ENCODE results near the gene REV3L.
"Not testable (repeated sequence)": the region's sequence is repeated elsewhere in the genome, so short reads cannot be mapped to it uniquely, and the experiment has no call there.

The REV3L gene

DNA sequence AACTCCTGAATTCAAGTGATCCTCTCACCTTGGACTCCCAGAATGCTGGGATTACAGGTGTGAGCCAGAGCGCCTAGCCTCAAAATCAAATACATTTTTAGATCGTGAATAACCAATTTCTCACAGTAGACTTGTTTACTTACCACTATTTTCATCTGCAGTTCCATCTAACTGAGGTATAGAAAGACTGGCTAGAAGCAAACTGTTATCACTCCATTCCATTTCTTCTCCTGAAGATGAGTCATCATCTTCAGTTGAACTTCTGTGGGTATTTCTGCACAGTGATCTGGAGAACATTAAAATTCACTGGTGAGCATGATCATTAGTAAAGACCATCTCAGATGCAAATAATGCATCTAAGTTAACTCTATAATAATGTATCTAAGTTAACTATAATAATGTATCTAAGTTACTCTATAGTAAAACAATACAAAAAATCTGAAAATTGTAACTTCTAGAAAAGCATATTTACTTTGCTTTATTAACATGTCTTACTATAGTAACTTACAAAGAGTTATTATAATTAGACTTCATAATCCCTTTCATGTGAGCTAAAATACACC, 105.4 kb downstream of the REV3L start:
- DNase-seq (ENCODE audit: low read depth) = no peak

DNA sequence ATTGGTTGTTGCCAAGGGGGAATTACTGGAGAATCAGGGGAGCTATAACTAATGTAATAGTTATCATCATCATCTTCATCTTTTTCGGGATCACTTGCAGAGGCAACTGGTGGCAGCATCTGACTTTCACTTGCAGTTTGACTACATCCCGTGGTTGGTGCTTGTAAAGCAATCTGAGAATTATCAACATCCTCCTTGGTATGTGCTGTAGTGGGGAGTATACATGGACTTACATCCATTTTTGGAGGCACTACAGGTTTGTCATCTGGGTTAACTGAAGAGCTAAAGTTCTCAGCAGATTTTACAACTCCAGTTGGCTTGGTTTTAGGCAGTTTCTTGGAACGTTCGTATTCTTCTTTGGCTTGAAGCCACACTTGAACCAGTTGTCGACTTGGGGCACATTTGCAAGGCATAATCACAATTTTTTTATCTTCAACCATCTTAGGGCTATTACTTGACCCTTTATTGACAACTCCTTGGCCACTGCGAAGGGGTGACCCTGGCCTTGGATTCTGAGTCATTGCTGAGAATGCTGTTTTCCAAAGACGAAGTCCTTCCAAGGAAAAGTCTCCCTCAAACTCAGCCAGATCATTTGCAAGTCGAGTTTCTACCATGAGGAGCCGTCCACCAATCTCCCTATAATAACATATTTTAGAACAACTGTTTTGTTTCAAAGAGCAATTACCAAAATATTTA, 115.5 kb downstream of the REV3L start:
- no peak for DNase-seq (ENCODE audit: low read depth)

DNA sequence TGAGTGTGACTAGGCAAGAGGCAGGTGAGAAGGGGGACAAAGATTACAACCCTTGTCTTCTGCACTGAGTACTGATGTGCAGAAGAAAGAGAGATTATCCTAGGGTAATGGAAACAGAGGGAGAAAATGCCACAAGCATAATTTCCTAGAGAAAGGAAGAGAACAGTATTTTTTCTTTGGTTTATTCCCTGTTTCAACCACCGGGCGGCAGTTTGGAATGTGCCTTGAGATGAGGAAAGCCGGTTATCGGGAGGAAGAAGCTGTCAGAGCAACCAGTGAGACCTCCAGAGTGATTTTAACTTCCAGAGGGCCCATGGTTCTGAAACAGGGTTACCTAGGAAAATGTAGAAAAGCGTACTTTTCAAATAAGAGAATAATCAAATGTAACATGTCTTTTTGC, 121.4 kb downstream of the REV3L start:
- no peak for DNase-seq (ENCODE audit: low read depth)

DNA sequence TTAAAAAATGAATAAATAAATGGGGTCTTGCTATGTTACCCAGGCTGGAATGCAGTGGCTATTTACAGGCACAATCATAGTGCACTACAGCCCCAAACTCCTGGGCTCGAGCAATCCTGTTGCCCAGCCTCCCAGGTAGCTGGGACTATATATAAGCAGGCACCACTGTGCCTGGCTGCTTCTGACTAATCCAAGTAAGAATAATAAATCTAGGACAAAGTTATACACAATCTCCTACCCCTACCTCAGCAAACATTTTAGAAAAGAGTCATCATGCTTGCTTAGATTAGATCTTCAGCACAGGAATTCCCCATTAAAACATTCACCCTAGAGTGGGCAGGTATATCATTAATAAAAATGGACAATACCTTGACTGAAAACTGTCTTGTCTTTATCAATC, 124.6 kb downstream of the REV3L start:
- DNase-seq (ENCODE audit: low read depth) = no peak

DNA sequence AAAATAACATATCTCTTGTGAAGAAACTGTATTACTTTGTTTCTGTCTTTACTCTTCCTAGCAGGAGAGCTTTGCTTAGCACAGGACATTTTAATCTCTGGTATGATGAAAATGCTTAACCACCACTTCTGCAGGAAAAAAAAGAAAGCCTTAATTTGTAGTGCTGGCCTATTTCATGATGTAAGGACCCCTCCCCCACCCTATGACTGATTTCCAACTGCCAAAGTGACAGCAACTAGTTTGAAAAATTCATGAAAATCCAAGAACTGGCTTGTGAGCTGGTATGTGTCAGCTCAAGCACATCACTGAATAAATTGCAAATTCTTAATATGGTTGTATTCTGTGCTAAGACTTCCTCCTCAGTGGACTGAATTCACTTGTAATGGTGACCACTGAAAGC, 125.3 kb downstream of the REV3L start:
- no peak for DNase-seq (ENCODE audit: low read depth)

DNA sequence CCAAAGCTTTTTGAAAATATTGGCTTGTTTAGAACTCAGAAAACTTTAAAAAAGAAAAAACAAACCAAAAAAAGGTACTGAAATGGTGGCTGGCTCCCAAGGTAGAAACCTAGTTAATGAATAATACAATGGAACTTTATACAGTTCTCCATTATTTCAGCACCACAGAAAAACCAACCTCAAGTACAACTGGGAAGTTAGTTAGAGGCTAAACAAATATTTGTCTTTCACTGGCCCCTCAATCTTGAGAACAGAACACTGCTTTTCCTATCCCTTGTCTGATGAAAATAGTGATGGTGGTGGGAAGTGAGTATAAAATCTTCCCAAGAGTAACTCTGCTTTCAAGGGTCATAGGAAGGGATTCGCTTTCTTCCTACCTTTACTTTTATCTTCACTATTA, 126.5 kb downstream of the REV3L start:
- no peak for DNase-seq (ENCODE audit: low read depth)

DNA sequence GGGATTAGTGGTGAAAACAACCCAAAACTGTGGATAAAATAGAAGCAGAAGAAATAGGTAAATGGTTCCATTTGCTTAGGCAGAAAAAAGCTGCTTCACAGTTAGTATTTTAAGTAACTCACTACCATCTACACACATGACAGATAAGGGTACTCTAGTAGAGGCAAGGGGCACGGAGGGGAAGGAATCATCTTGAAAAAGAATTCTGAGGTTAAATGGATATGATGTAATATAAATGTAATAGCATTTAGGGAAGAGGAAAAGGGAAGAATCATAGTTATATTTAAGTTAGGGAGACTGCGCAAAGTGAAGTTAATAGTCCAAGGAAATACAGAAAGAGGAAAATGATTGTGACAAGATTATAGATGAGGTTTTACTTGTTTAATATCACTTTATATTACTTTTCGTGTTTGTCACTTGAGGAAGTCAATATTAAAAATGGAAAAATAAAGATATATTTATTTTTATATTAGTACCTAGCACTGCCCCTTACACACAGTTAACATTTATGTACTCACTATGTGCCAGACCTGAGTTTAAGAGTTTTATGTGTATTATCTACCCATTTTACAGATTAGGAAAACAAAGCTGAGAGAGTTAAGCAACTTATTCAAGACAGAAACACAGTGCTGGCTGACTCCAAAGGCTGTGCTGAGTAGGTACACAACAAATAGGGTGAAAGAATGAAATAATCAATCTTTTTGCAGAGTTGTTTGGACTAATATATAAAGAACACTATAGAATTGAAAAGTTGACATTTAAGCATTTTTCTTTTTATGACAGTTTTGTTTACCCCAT, 128.1 kb downstream of the REV3L start:
- DNase-seq (ENCODE audit: low read depth) = no peak

DNA sequence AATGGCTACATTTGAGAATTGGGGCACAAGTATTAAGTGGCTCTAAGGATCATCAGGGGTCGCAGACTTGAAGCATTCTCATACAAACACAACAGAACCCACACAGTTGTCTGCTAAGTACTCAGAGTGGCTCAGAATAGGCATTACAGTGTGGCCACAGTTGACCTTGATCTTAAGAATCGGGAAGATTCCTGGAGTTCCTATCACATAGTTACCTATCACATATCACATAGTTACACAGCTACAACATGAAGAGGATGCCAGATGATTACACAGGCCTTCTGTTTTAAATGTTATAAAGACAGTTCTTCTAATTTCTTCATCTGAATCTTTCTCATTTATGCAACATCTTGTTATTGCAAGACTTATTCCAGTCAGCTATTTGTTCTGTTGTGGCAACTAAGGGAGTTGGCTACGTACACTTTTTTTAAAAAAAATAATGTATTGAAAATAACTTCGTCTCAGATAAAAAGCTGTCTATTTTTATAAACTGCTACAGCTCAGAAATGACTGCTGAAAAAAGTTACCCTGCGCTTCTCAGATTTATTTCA, 129.0 kb downstream of the REV3L start:
- no peak for DNase-seq (ENCODE audit: low read depth)

DNA sequence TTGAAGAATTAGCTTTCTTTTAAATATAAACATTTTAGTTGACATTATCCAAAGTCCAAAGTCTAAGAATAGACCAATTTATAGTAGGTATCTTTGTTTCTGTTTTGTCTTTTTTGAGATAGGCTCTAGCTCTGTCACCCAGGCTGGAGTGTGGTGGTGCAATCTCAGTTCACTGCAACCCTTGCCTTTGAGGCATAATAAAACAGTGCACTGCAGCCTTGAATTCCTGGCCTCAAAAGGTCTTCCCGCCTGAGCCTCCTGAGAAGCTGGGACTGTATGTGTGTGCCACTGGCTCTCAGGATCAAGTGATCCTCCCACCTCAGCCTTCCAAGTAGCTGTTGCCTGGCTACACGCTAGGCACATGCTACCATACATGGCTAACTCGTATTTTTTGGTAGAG, 135.4 kb downstream of the REV3L start:
- no peak for DNase-seq (ENCODE audit: low read depth)

DNA sequence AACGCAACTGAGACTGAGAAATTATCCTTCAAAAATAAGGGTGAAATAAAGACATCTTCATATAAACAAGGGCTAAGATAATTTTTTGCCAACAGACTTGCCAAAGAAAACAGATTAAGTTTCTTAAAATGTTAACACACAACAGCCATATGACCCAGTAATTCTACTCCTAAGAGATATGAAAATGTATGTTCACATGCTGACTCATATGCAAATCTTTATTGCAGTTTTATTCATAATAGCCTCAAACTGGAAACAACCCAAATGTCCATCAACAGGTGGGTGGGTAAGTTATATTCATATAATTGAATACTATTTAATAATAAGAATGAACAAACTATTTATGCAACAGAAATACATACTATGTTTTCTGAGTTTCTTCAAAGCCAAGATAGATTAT, 140.1 kb downstream of the REV3L start:
- DNase-seq (ENCODE audit: low read depth) = no peak

DNA sequence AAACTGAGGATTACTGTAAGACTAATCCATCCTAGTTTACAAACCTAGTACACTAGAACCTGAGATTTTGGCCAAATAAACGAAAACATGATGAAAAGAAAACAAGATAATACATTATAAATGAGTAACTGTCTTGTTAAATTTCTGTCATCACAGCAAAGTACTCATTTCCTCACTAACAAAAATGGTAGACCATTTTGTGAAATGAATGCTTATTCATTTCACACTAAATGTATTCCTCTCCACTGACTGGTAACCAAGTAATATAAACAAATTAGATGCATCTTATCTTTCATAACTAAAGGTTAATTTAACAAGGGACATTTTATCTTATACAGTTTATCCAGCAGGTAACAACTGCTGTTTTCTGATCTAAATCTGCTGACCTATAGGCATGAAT, 143.7 kb downstream of the REV3L start:
- DNase-seq (ENCODE audit: low read depth) = no peak

DNA sequence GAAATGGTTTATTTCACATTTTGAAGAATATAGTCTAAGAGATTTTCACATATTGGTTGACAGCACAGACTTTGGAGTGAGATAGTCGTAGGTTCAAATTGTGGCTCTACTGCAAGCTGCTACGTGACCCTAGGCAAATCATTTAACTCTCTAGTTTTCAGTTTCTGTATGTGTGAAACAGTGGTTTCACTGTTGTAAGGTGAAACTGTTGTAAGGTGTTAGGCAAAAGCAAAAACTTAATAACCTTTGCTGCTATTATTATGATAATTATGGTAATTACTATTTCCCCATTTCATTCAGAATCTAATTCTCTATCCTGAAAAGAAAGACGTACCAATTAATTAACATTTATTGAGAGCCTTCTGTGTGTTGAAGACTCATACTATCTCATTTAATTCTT, 144.2 kb downstream of the REV3L start:
- no peak for DNase-seq (ENCODE audit: low read depth)

DNA sequence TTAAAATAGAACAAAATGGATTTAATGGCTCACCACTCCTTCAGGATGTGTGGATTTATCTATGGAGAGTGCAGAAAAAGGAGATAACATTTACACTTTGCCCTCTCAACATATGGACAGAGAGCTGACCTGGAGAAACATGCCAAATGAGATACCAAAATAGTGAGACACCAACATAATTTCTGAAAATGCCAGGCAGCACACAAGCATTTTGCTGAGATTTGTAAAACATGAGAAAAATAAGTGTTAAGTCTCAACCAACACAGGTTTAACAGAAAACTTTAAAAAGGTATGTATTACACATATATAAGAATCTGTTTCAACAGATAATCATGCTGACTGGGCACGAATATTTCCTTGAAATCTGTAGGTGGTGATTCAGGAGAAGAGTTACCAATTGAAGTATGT, 145.2 kb downstream of the REV3L start:
- no peak for DNase-seq (ENCODE audit: low read depth)

DNA sequence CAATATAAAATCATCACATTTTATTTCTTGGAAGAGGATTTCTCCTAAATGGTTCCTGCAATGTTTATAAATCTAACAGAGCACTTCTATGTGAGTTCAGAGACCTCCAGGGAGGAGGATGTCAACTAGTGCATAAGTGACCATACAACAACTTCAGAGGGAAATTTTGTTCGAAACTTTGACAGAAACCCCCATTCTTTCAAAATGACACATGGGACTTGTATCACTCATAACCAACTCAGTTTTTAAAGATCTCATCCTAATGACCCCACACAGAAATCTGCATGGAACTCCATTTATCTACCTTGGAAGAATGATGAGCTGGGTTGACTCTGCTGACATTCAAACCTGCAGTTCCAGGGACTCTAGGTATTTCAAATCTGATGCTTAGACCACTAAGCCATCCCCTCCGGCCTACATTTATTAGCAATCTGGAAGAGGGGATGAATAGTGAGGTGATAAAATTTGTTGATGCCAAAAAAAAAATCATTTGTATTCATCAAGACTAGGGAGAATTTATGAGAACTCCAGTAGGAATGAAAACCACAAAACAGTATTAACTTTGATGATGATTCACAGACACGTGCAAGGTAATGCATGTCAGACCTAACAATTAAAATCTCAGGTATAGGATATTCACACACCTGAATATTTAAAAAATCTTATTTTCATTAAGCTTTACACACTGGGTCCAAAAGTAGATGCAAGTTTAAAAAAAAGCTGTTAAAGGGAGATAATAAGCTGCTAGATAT, 153.0 kb downstream of the REV3L start:
- no peak for DNase-seq (ENCODE audit: low read depth)

DNA sequence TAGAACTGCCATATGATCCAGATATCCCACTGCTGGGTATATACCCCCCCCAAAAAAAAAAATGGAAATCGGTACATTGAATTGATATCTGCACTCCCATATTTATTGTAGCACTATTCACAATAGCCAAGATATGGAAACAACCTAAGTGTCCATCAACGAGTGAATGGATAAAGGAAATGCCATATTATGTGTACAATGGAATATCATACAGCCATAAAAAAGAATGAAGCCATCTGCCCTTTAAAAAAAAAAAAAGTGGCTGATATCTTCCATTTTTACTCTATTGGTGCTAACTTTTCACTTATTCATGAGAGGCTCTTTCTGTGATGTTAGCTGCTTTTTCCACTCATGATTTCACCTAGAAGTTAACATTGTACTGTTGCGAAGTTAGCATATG, 156.5 kb downstream of the REV3L start:
- no peak for DNase-seq (ENCODE audit: low read depth)

DNA sequence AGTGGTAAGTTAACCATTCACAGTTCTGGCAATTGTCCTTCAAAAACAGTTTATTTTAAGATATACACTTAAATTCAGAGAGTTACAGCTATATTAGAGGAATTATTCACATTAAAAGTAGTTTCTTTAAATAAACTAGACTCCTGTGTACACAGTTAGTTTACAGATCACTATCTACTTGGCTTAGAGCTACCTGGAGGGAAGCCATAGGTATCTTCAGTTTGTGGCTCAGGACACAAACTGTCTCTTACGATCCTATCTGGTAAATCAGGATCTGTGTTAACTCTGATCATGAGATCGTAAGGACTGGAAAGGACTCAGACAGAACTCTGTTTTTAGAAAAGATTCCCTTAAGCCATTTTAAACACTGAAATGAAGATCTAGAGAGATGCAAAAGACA, 160.9 kb downstream of the REV3L start:
- no peak for DNase-seq (ENCODE audit: low read depth)

DNA sequence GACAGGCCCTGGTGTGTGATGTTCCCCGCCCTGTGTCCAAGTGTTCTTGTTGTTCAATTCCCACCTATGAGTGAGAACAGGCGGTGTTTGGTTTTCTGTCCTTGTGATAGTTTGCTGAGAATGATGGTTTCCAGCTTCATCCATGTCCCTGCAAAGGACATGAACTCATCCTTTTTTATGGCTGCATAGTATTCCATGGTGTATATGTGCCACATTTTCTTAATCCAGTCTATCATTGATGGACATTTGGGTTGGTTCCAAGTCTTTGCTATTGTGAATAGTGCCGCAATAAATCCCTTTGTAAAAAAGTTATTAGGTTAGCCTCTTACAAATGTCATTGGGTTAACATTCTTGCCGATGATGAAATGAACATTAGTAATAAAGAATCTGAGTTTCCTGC, 175.1 kb downstream of the REV3L start:
- DNase-seq (ENCODE audit: low read depth) = not testable (repeated sequence)

DNA sequence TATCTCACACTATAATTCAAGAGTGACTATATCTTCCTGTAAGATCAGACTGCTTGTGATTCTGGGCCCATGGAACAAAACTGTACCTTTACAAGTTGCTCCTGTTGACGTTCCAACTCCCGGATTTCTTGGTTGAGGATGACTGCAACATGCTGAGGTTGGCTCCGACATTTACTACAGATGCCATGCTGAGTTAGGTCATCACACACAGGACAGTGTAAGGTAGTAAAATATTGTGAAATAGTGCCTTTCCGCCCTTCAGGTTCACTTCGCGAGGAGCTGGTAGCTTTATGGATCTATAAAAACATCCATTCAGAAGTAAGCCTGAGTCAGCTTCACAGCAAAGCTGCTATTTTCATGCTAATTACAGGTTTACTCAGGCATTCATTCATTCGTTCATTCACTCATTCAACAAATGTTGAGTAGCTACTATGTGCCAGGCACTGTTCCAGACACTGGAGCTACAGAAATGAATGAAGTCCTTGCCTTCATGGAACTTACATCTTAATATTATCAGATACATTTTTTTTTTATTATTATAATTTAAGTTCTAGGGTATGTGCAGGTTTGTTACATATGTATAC, 175.7 kb downstream of the REV3L start:
- DNase-seq (ENCODE audit: low read depth) = no peak

DNA sequence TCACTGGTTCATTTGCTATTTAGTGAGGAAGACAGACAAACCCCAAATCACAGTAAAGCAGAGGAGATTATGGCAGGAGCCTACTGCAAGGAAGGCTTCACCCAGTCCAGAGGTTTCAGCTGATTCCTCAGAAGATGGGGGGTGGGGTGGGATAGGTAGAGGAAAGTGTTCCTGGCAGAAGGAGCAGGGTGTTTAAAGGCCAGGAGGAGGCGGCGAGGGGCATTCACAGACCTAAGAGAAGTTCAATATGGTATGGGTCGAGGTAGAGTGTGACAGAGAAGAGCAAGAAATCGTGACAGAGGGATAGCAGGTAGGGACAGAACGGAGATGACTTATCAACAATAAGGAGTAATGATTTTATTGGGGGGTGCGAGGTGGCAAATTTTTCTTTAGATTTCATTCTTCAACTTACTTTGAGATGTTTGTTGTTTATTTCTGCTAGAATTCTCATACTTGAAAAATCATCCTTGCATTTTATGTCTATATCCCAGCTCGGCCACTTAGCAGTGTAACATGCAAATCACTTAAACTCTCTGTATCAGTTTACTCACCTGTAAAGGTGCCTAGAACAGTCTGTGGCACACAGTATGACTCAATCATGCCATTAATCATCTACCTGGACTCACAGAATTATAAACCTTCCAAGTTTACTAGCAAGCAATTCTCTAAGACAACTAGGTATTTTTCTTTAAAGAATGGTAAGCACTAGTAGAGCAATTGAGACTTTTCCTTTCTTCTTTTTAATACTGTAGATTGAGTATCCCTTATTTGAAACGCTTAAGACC, 176.7 kb downstream of the REV3L start:
- no peak for DNase-seq (ENCODE audit: low read depth)

DNA sequence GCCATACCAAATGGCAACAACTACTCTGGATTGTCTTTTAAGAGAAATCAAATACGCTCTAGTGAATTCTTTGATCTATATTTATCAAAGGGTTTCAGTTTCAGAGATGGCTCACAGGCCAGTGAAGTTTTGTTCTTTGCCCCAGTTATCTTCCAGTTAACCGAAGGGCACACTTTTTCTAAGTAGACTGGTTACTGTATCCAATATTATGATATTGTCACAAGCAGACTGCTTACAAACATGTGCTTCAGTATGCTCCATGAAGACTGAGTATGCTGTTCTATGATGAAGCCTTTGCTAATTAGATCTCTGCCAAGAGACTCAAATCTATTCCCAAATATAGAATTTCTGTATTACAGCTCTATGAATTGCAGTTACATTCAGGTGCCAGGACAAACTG, 181.1 kb downstream of the REV3L start:
- DNase-seq (ENCODE audit: low read depth) = no peak

All from stimulated activated CD8-positive, alpha-beta memory T cell treated with anti-CD3 and anti-CD28 coated beads, Interleukin-15, amount 100 ng/mL, for 24 hours (primary cell).